HG03460 (cell line): Measurements from ENCODE around the gene CLEC4G.

Experiments
- ATAC-seq: cut with Tn5 transposase; IDR thresholded peaks from one replicate; pipeline ENCODE4 v1.9.1; 2021; ENCODE audit not compliant: unreplicated experiment

CLEC4G gene

DNA sequence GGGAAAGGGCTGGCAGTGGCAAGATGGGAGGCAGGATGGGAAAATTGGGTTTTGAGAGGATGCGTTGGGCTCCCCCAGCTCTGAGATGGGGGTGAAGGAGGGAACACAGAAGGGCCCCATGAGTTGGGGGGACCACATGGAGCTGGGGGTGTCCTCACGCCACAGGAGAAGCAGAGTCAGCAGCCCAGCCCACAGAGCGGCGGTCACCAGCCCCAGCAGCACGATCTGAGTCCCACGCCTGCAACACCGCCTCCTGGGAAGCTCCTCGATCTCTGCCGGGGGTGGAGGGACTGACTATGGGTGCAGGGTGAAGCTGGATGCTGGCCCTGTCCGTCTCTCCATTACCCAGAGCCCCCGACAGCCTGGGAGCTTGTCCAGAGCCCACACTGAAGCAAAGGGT lies 33.3 kb downstream of the CLEC4G start:
- ATAC-seq, result no peak

DNA sequence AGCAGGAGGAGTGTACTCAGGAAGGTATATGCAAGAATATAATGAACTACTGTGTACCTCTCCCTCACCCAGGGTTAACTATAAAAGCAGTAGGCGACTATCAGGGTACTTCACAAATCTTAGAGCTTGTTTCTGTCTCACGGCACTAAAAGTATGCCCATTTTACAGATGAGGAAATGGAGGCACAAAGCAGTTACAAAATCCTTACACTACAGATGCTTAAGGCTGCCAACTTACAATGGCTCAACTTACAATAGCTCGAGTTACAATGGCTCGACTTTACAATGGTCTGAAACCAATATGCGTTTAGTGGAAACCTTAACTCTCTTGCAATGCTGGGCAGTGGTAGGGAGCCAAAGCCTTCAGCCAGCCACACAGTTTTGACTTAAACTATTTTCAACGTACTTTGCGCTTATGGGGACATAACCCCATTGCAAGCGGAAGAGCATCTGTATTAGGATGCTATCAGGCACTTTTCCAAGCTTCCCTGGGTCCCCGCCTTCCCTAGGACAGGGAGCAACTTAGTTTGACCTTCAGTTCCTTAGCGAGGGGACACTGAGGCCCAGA lies 34.1 kb downstream of the CLEC4G start:
- no peak for ATAC-seq

DNA sequence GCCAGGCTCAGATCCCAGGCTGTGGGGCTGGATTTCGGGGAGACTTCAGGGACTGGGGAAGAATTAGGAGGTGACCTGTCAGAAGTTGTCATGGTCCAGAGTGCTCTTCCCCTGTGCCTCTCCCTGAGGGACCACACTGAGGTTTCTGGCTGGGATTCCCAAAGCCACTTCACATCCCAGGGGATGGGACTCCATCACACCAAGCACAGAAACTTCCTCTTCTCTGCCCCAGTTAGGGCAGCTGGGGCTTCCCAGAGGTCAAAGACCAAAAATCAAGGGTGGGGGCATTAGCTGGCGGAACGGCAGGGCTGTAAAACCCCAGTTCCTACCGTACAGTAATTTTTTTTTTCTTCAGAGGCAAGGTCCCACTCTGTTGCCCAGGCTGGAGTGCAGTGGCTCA lies 37.4 kb downstream of the CLEC4G start:
- ATAC-seq, result no peak

DNA sequence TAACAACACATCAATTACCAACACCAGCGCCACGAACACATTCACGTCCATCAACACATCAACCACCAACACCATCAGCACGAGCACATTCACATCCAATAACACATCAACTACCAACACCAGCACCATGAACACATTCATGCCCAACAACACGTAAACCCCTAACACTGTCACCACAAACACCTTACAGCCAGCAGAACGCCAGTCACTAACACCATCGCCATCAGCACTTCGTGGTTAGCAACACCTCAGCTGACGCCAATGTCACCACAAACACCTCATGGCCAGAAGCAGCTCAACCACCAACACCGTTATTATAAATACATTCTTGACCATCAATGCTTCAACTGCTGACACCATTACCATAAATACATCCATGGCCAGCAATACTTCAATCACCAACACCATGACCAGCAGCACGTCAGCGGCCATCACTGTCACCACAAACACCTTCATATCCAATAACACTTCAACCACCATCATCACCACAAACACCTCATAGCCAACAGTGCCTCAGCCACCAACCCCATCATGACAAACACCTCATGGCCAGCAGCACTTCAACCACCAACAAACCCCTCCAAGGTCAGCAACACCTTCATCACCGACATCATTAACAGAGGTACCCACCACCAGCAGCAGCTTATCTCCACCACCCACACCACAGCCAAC lies 39.4 kb downstream of the CLEC4G start:
- no peak for ATAC-seq

DNA sequence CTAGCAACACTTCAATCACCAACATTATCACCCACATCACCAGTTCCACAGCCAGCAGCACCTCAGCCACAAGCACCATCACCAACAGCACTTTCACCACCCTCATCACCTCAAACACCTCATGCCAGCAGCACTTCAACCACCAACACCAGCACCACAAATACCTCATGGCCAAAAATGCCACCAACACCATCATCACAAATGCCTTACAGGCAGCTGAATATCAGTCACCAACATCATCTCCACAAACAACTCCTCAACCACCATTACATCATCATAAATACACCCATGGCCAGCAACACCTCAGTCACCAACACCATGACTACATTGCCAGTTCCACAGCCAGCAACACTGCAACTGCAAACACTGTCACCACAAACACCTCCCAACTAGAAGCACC lies 40.4 kb downstream of the CLEC4G start:
- no peak for ATAC-seq

DNA sequence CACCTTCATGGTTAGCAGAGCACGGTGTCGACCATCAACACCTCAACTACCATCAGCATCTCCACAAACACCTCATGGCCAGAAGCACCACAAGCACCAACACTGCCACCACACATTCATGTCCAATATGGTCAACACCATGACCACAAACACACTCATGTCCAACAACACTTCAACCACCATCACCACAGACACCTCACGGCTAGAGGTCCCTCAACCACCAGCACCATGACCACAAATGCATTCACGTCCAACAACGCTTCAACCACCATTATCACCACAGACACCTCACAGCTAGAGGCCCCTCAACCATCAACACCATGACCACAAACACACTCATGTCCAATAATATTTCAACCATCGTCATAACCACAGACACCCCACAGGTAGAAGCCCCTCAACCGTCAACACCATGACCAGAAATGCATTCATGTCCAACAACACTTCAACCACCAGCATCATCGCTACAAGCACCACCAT lies 41.1 kb downstream of the CLEC4G start:
- ATAC-seq, result no peak

DNA sequence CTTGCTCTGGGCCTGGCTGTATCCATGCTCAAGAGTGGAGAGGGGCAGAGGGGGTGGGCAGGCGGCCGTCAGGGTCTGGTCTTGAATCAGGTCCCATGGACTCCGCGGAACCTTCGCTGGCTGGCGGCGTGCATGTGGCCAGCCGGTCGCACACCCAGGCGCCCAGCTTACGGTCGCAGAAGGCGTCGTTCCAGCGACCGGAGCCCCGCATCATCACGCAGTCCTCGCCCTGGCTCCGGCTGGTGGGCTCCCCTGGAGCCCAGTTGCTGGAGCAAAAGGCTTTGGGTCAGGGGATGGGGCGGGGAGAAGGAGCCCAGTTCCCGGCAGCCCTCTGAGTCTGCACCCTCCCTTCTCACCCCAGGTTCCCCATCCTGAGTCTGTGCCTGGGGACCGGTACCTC lies 42.7 kb downstream of the CLEC4G start:
- ATAC-seq, result no peak

DNA sequence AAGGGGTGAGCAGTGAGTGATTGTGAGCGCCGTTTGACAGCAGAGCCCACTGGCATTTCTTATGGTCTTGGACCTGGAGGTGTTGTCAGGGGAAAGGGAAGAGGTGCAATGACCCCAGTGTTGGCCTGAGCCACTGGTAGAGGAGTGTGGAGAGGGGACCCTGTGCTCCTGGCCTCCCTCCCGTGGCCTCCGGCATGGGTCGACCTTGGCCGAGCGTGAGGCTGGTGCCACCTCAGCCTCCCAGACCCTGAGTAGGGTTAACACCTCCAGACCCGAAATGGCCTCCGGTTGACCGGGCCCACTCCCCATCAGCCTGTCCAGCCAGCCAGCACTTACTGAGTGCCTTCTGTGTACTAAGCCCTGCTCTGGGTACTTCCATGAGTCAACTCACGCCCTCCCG lies 44.7 kb downstream of the CLEC4G start:
- no peak for ATAC-seq

DNA sequence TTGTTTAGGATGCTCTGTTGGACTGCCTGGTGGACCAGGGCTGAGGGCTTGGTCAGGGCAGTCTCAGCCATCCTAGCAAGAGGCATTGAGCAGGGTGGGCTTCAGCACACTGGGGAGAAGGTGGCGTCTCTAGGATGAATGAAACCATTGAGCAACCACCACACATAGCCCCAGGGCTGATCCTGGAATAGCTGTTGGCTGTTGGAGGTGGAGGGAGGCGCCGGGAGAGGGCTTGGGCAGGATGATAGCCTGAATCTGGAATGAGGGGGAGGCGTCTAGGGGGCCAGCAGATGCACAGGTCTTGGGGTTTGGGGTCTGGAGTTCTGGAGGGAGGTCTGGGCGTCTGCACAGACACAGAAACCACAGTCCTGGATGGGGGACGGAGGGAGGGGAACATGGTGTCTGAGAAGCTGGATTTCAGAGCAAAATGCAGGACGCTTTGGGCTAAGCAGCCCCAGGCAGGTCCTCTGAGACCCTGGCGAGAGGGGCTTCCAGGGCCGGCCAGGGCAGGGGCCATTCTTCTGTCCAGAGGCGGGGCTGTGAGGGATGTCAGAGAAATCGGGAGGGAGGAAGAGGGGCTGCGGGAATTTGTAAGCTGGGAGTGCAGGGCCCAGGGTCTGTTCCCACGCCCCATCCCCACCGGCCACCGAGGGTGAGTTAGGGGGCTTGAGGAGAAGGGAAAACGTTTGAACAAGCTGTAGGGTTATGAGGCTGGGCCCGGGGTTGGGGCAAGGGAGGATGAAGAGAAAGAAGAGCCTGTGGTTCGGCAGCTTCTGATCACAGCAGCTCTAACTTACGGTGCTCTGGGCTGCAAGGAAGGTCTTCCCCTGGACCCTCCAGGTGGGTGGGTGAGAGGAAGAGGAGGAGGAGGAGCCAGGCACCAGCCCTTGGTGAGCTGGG lies 46.1 kb downstream of the CLEC4G start:
- no peak for ATAC-seq

DNA sequence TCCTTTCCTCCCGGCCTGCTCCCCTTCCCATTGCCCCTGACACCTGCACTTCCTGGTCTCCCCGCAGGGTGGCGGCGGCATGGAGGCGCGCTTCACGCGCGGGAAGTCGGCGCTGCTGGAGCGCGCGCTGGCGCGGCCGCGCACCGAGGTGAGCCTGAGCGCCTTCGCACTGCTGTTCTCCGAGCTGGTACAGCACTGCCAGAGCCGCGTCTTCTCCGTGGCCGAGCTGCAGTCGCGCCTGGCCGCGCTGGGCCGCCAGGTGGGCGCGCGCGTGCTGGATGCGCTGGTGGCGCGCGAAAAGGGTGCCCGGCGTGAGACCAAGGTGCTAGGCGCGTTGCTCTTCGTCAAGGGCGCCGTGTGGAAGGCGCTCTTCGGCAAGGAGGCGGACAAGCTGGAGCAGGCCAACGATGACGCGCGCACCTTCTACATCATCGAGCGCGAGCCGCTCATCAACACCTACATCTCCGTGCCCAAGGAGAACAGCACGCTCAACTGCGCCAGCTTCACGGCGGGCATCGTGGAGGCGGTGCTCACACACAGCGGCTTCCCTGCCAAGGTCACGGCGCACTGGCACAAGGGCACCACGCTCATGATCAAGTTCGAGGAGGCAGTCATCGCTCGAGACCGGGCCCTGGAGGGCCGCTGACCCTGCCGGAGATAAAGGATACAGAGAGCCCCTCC lies 49.6 kb downstream of the CLEC4G start:
- ATAC-seq, result no peak

DNA sequence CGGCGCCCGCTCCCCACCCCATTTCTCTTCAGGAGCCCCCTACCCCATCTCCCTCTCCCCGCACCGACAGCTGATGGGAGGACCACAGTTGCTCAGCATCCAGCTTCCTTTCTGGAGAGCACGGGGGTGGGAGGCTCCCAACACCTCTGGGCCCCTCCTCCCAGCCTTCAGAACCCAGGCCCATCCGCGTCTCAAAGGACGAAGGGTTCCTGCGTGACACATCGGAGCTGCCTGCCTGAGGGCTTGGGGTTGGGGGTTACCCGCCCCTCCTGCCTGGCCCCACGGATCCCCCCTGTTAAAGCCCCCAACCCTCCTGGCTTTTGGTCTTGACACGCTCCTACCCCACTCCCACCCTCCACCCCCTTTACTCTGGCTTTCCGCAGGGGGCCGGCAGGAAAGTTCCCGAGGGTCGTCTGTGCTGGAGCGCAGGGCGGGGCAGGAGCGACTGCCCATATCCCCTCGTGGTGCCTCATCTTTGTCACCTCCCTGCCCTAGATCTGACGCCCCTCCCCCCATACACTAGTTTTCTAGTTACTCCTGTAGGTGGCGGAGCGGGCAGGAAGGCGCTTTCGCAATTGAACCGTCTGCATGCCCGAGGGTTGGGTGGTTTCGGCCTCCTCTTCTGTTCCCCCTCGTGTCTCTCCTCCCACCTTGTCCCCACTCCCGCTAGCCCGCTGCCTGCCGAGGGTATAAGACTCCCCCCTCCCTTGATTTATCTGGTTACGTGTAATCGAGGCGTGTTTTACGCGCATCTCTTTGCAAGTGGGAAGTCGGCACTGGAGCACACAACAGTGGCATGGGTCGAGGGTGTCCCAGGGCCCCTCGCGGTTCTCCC lies 50.4 kb downstream of the CLEC4G start:
- ATAC-seq, result no peak

DNA sequence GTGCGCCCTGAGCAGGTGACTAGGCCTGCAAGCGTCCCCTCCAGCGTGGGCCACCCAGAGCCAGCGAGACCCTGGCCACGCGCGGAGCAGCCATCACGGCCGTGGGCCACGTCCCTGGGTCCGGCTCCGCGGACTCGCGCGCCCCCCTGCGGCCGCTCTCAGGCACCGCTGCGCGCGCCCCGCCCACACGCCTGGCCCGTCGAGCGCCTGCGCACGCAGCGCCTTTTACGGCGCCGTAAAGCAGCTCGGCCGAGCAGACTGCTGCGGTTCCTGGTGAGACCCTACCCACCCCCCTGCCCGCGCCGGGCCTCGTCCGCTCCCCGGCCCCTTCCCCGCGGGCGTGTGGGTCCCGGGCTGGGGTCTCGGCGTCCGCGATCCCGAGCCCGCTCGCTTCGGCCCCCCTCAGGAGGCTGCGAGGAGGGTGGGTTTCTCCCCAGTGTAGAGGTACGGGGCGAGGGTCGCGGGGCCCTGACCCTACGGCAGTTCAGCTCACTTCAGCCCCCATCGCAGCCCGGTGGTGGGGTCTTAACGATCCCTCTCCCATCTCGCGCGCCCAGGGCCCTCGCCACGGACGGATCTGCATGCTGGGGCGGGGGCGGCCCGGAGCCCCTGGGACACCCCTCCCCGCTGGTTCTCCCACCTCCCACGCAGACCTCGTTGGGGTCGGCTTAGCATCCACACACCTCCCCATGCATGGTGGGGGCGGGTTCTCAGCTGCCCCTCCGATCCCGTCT lies 51.1 kb downstream of the CLEC4G start, which contains the start of gene TRAPPC5:
Gene TRAPPC5, plus strand, starts transcription at position 228 of the 734 bp plus-strand sequence. CDS start 1,421 bp downstream, outside the sequence.
- ATAC-seq, result peak; percentile 43

DNA sequence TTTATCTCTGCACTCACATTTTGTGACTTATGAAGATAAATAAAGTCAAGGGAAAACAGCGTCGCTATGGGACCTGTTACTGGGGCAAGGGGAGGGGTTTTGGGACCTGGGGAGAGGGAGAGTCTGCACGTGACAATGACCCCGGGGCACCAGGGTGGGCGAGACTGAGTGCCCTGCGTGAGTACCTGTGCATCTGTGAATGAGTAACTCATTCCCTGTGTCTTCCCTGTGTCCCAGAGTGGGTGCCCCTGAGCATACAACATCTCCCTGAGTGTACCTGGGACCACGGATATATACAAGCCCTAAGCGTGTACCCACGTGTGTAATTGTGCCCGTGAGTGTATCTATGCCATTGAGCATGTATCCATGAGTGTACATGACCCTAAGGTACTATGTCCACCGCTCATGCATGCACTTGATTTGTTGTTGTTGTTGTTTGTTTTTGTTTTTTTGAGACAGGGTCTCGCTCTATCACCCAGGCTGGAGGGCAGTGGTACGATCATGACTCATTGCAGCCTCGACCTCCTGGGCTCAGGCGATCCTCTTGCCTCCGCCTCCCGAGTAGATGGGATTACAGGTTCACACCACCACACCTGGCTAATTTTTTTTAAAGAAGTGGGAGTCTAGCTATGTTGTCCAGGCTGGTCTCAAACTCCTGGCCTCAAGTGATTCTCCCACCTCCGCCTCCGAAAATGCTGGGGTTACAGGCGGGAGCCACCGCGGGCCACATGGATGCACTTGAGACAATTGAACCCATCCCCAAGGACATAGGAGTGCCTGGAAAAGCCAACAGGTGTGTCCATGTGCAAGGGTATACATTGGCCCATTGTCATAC lies 51.9 kb downstream of the CLEC4G start:
- no peak for ATAC-seq

DNA sequence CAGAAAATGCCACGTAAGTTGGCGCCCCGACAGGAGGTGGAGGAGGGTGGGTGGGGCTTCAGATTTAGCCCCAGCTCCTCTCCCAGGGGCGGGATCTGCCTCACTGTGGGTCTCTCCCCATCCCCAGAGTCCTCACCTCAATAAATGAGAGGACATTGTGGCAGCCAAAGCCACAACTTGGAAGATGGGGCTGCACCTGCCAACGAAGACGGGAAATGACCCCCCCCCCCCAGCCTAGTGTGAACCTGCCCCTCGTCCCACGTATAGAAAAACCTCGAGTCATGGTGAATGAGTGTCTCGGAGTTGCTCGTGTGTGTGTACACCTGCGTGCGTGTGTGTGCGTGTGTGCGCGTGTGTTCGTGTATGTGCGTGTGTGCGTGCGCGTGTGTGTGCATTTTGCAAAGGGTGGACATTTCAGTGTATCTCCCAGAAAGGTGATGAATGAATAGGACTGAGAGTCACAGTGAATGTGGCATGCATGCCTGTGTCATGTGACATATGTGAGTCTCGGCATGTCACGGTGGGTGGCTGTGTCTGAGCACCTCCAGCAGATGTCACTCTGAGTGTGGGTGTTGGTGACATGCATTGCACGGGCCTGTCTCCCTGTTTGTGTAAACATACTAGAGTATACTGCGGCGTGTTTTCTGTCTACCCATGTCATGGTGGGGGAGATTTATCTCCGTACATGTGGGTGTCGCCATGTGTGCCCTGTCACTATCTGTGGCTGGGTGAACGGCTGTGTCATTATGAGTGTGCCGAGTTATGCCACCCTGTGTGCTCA lies 52.7 kb downstream of the CLEC4G start:
- no peak for ATAC-seq
